GM12801 (cell line): ENCODE measurements around the gene NEAT1.

ENCODE experiments used
- TF ChIP-seq, protein P1 (sequence below): IDR thresholded peaks from one replicate; pipeline ENCODE4 v1.5.1; 2011; ENCODE audit warnings: control low read depth; ENCODE audit not compliant: insufficient read length; ENCODE audit errors: extremely low read depth

Gene NEAT1

DNA sequence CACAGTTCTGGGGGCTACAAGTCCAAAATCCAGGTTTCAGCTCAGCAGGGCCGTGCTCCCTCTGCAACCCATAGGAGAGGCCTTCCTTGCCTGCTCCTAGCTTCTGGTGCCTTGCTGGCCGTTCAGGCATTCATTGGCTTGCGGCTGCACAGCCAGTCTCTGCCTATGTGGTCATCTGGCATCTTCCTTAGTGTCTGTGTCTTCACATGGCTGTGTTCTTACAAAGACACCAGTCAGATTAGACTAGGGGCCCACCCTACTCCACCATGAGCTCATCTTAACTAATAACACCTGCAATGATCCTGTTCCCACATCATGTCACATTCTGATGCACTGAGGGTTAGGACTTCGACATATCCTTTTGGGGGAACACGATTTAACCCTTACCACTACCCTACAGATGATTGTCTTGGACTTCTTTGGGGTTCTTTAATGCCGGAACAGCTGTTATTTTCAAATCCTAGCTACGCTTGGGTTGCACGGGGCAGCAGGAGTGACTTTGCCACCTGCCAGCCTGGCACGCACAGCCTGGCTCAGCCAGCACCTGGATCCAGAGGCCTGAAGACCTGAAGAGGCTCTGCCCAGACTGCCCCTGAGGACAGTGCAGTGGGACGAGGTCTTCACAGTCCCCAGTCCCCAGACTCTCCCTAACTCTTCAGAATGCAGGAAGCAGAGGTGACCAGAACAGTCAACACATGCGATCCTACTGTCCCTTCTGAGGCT lies 7.7 kb upstream of the NEAT1 start:
- TF ChIP-seq, protein P1, sequence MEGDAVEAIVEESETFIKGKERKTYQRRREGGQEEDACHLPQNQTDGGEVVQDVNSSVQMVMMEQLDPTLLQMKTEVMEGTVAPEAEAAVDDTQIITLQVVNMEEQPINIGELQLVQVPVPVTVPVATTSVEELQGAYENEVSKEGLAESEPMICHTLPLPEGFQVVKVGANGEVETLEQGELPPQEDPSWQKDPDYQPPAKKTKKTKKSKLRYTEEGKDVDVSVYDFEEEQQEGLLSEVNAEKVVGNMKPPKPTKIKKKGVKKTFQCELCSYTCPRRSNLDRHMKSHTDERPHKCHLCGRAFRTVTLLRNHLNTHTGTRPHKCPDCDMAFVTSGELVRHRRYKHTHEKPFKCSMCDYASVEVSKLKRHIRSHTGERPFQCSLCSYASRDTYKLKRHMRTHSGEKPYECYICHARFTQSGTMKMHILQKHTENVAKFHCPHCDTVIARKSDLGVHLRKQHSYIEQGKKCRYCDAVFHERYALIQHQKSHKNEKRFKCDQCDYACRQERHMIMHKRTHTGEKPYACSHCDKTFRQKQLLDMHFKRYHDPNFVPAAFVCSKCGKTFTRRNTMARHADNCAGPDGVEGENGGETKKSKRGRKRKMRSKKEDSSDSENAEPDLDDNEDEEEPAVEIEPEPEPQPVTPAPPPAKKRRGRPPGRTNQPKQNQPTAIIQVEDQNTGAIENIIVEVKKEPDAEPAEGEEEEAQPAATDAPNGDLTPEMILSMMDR, result no peak

GRCh38 chr11:65415499-65416340 lies 6.9 kb upstream of the NEAT1 start:
- TF ChIP-seq, protein P1, result no peak

GRCh38 chr11:65416341-65416824 lies 6.2 kb upstream of the NEAT1 start:
- TF ChIP-seq, protein P1, result peak; percentile 45

- TF ChIP-seq, protein P1, result no peak
Measured at GRCh38 chr11:65416841-65417701, 5.5 kb upstream of the NEAT1 start.

DNA sequence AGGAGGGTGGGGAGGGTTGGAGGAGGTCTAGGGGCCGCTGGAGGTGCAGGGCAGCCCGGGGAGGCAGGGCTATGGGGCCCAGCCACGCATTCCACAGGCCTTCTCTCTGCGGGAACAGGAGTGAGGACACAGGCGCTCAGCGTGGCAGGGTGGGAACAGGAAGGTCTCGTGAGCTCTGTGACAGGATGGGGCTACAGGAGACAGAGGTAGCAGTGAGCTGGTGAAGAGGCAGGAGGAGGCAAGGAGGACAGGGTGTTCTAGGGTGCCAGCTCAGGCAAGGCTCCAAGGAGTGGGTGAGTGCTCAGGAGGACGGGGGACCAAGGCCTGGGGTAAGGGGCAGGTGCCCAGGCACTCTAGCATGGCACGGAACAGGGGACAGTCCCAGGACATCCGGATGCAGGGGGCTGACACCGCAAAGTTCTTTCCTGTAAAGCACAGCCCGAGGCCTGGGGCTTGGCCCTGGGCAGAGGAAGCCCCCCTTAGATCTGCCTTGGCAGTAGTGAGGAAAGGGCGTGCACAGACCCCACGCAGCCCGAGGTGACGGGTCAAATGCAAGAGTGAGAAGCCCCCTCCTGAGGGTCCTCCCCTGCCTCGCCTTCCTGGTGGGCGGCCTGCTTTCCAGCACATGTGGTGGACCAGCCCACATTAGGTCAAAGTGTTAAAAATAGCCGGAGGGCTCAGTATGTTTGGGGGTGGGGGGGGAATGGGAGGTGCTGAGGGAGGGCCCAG lies 4.7 kb upstream of the NEAT1 start:
- TF ChIP-seq, protein P1, result no peak

- TF ChIP-seq, protein P1, result no peak
Measured at GRCh38 chr11:65418431-65418680, 4.2 kb upstream of the NEAT1 start.
